Measurements from ENCODE around the gene CCDC68.

The CCDC68 gene

DNA sequence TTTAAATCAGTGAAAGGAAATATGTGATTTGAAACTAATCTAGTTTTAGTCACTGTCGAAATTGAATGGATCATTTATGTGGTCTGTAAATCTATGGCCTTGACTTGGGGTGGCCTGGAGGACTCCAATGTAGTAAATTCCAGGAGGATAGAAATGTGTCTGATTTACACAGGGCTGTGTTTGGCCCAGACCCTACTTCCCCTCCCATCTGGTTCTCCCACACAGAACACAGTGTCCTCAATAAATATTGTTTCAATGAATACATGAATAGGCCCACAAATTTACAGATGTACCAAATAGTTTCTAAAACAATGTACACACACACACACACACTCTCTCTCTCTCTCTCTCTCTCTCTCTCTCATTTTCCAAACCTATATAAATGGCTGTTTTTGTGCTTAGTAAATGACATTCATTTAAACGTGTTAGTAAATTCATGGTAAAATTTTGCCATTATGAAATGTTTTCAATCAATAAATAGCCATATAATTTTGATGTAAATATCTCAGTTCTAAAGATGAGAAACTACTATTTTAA is 1.9 kb downstream of the CCDC68 start:
- Histone ChIP-seq H3K4me1 (ENCODE audit: control insufficient read depth, insufficient read depth, low read length) (no peaks in the 10 kb centered on the region), H3K4me3 (ENCODE audit: low read length) (no peak overlapping the region), H3K27me3 (ENCODE audit: control insufficient read depth, insufficient read depth, low read length) (no peaks in the 10 kb centered on the region), H3K9ac (ENCODE audit: low read length) (no peak overlapping the region), H3K27ac (ENCODE audit: low read depth, low read length) (no peak overlapping the region), H3K36me3 (ENCODE audit: control insufficient read depth, insufficient read depth, low read length) (no peaks in the 10 kb centered on the region)

GRCh38 chr18:54956506-54956905 is 2.8 kb downstream of the CCDC68 start:
- Histone ChIP-seq H3K27ac (ENCODE audit: low read depth, low read length) (no peak overlapping the region), H3K4me3 (ENCODE audit: low read length) (no peak overlapping the region), H3K4me1 (ENCODE audit: control insufficient read depth, insufficient read depth, low read length) (no peaks in the 10 kb centered on the region), H3K9ac (ENCODE audit: low read length) (no peak overlapping the region), H3K36me3 (ENCODE audit: control insufficient read depth, insufficient read depth, low read length) (no peaks in the 10 kb centered on the region), H3K27me3 (ENCODE audit: control insufficient read depth, insufficient read depth, low read length) (no peaks in the 10 kb centered on the region)

DNA sequence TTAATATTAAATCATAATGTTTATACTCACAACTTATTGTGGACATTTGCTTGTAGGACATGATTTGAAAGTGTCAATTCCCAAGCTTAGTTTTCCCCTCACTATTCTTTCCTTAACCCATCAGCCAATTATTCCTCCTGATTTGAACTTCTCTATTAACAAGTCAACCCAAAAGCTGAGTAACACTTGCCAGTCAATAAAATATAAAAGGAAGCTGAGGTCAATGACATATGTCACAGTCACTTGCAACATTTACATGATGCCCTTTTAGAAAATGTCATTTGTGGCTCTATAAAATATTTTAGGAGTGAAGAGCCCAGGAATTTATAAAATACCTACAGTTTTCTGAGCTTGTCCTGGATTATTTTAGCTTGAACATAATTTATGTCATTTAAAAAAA is 7.2 kb downstream of the CCDC68 start:
- Histone ChIP-seq H3K4me3 (ENCODE audit: low read length) (no peak overlapping the region), H3K9ac (ENCODE audit: low read length) (no peak overlapping the region)

GRCh38 chr18:54950221-54950620 is 9.0 kb downstream of the CCDC68 start:
- Histone ChIP-seq H3K36me3 (ENCODE audit: control insufficient read depth, insufficient read depth, low read length) (no peaks in the 10 kb centered on the region), H3K4me1 (ENCODE audit: control insufficient read depth, insufficient read depth, low read length) (no peaks in the 10 kb centered on the region), H3K27ac (ENCODE audit: low read depth, low read length) (no peak overlapping the region), H3K4me3 (ENCODE audit: low read length) (no peak overlapping the region), H3K9ac (ENCODE audit: low read length) (no peak overlapping the region), H3K27me3 (ENCODE audit: control insufficient read depth, insufficient read depth, low read length) (no peaks in the 10 kb centered on the region)

More for the DNA sequence above, 7.2 kb downstream of the CCDC68 start:
- no peaks in the 10 kb centered on the region for H3K27me3 ChIP-seq (ENCODE audit: control insufficient read depth, insufficient read depth, low read length)
- no peaks in the 10 kb centered on the region for H3K4me1 ChIP-seq (ENCODE audit: control insufficient read depth, insufficient read depth, low read length)
- H3K36me3 ChIP-seq (ENCODE audit: control insufficient read depth, insufficient read depth, low read length) = no peaks in the 10 kb centered on the region
- H3K27ac ChIP-seq (ENCODE audit: low read depth, low read length) = no peak overlapping the region

DNA sequence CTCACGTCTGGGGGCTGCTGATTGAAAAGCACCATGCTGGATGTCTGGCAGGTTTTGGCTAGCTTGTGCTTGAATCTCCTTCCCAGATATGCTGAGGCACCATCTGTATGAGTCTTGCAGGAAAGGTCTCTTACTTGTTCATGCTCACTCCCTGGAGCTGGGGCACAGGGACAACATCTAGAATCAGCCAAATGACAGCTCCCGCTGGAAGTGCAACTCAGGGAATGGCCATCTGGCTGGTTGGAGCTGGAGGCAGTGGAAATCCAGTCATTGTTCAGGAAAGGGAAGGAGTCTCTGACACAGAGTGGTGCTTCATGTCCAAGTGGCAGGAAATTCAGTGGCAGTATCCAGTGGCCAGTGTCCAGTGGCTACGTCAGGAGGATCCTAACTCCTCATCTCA is 9.7 kb downstream of the CCDC68 start:
- Histone ChIP-seq H3K9ac (ENCODE audit: low read length) (no peak overlapping the region), H3K36me3 (ENCODE audit: control insufficient read depth, insufficient read depth, low read length) (no peaks in the 10 kb centered on the region), H3K4me3 (ENCODE audit: low read length) (no peak overlapping the region), H3K27ac (ENCODE audit: low read depth, low read length) (no peak overlapping the region), H3K4me1 (ENCODE audit: control insufficient read depth, insufficient read depth, low read length) (no peaks in the 10 kb centered on the region), H3K27me3 (ENCODE audit: control insufficient read depth, insufficient read depth, low read length) (no peaks in the 10 kb centered on the region)

DNA sequence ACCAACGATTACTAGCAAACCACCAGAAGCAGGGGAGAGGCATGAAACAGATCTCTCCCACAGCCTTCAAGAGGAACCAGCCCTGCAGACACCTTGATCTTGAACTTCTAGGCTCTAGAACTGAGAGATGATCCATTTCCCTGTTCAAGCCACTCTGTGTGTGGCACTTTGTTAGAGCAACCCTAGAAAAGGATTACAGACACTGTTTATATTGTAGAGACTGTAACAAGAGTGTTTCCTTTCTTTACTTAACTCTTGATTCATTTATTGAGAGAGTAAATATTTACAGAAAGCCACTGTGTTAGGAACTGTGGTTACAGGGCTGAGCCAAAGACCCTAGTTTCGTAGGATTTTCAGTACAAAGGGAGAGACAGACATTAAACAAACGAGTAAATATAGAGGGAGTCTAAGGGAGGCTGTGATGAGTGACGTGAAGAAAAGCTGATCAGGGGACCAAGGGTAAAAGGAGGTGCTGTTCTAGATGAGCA is 10.9 kb downstream of the CCDC68 start:
- H3K27ac ChIP-seq (ENCODE audit: low read depth, low read length) = no peak overlapping the region
- H3K4me1 ChIP-seq (ENCODE audit: control insufficient read depth, insufficient read depth, low read length) = no peaks in the 10 kb centered on the region
- no peak overlapping the region for H3K4me3 ChIP-seq (ENCODE audit: low read length)
- no peaks in the 10 kb centered on the region for H3K36me3 ChIP-seq (ENCODE audit: control insufficient read depth, insufficient read depth, low read length)
- no peaks in the 10 kb centered on the region for H3K27me3 ChIP-seq (ENCODE audit: control insufficient read depth, insufficient read depth, low read length)
- H3K9ac ChIP-seq (ENCODE audit: low read length) = no peak overlapping the region

DNA sequence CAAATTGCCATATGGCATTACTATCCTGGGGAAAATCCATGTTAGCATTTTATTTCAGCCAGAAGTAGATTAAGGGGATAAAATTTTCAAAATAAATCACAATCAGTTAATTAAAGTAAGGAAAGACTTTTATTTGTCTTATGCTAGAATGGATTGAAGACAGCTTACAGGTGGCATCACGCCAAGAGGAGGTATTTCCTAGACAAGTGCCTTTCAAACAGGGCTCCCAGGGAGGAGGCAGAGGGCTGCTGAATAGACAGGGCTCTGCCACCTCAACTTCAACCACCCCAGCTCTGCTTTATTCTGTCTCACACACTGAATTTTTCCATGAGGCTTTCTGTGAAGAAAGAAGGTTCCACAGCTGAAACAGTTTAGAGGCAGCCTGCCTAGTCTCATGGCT is 12.2 kb downstream of the CCDC68 start:
- Histone ChIP-seq H3K36me3 (ENCODE audit: control insufficient read depth, insufficient read depth, low read length) (no peaks in the 10 kb centered on the region), H3K27ac (ENCODE audit: low read depth, low read length) (no peak overlapping the region), H3K9ac (ENCODE audit: low read length) (no peak overlapping the region), H3K4me1 (ENCODE audit: control insufficient read depth, insufficient read depth, low read length) (no peaks in the 10 kb centered on the region), H3K4me3 (ENCODE audit: low read length) (no peak overlapping the region), H3K27me3 (ENCODE audit: control insufficient read depth, insufficient read depth, low read length) (no peaks in the 10 kb centered on the region)

- Histone ChIP-seq H3K27me3 (ENCODE audit: control insufficient read depth, insufficient read depth, low read length) (no peaks in the 10 kb centered on the region), H3K9ac (ENCODE audit: low read length) (no peak overlapping the region), H3K36me3 (ENCODE audit: control insufficient read depth, insufficient read depth, low read length) (no peaks in the 10 kb centered on the region), H3K4me1 (ENCODE audit: control insufficient read depth, insufficient read depth, low read length) (no peaks in the 10 kb centered on the region), H3K27ac (ENCODE audit: low read depth, low read length) (no peak overlapping the region), H3K4me3 (ENCODE audit: low read length) (peak overlapping the region; percentile 38)
Observed at GRCh38 chr18:54946149-54946581, 13.1 kb downstream of the CCDC68 start.

DNA sequence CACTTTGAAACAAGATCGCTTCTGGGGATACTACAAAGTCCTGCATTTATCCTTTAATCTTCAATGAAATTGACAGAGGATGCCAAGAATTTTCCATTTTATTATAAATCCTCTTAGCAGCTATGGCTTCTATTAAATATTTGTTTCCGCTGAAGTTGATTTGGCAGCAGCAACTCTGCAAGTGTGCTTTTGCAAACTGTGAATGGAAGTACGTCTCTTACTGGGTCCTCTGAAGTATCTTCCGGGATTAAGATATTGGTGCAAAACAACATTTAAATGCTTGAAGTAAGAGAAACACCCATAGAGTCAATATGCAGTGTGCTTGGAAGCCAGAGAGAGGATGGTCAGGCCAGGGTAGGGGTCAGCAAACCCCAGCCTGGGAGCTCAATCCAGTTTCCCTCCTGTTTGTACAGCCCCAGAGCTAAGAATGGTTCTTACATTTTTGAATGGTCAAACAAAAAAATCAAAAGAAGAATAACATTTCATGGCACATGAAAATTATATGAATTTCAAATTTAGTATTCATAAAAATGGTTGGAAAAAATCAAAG is 13.6 kb downstream of the CCDC68 start:
- Histone ChIP-seq H3K36me3 (ENCODE audit: control insufficient read depth, insufficient read depth, low read length) (no peaks in the 10 kb centered on the region), H3K4me3 (ENCODE audit: low read length) (no peak overlapping the region), H3K27me3 (ENCODE audit: control insufficient read depth, insufficient read depth, low read length) (no peaks in the 10 kb centered on the region), H3K9ac (ENCODE audit: low read length) (no peak overlapping the region), H3K27ac (ENCODE audit: low read depth, low read length) (no peak overlapping the region), H3K4me1 (ENCODE audit: control insufficient read depth, insufficient read depth, low read length) (no peaks in the 10 kb centered on the region)

DNA sequence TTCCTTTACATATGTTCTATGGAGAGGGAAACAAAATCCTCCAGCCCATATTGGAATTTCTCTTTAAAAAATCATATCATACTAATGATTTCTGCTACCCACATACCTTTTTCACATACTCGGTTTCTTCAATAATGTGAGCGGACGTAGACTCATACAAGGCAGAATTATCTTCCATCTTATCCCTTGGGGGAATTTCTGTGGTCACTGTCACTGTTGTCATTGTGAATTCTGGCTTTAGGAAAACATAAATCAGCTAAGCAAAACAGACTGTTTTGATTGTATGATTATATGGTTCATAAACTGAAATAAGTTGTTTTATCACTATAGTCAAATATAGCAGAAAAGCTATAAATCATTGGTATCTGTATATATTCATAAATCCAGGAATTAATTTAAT is 16.7 kb downstream of the CCDC68 start:
- Histone ChIP-seq H3K4me3 (ENCODE audit: low read length) (no peak overlapping the region), H3K9ac (ENCODE audit: low read length) (no peak overlapping the region), H3K27me3 (ENCODE audit: control insufficient read depth, insufficient read depth, low read length) (no peaks in the 10 kb centered on the region), H3K36me3 (ENCODE audit: control insufficient read depth, insufficient read depth, low read length) (peaks cover 2% of the 10 kb centered on the region), H3K4me1 (ENCODE audit: control insufficient read depth, insufficient read depth, low read length) (no peaks in the 10 kb centered on the region), H3K27ac (ENCODE audit: low read depth, low read length) (no peak overlapping the region)

- Histone ChIP-seq H3K36me3 (ENCODE audit: control insufficient read depth, insufficient read depth, low read length) (peaks cover 2% of the 10 kb centered on the region), H3K9ac (ENCODE audit: low read length) (no peak overlapping the region), H3K4me1 (ENCODE audit: control insufficient read depth, insufficient read depth, low read length) (no peaks in the 10 kb centered on the region), H3K4me3 (ENCODE audit: low read length) (no peak overlapping the region), H3K27ac (ENCODE audit: low read depth, low read length) (no peak overlapping the region), H3K27me3 (ENCODE audit: control insufficient read depth, insufficient read depth, low read length) (no peaks in the 10 kb centered on the region)
Observed at GRCh38 chr18:54942144-54942543, 17.1 kb downstream of the CCDC68 start.

DNA sequence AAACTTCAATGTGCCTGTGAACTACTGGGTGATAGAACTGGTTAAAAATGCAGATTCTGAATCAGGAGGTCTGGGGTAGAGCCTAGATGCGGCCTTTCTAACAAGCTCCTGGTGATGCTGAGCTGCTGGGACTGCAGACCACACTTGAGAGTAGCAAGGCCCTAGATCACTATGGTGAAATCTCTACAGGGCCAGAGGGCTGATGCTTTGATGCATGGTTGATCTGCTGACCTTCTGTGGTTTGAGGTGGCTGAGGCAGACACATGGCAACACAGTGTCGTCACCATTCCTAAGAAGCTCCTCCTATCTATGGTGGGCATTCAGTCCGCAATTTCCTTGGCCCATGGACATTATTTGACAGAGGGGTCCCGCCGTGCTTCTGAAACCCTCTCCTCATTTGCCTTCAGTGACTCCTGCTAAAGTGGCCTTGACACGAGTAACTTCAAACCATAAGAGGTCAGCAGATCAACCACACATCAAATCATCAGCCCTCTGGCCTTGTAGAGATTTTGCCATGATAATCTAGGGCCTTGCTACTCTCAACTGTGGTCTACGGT is 19.8 kb downstream of the CCDC68 start:
- H3K4me1 ChIP-seq (ENCODE audit: control insufficient read depth, insufficient read depth, low read length) = no peaks in the 10 kb centered on the region
- no peak overlapping the region for H3K9ac ChIP-seq (ENCODE audit: low read length)
- H3K27ac ChIP-seq (ENCODE audit: low read depth, low read length) = no peak overlapping the region
- peaks cover 2% of the 10 kb centered on the region for H3K36me3 ChIP-seq (ENCODE audit: control insufficient read depth, insufficient read depth, low read length)
- no peaks in the 10 kb centered on the region for H3K27me3 ChIP-seq (ENCODE audit: control insufficient read depth, insufficient read depth, low read length)
- H3K4me3 ChIP-seq (ENCODE audit: low read length) = no peak overlapping the region

- no peak overlapping the region for H3K27ac ChIP-seq (ENCODE audit: low read depth, low read length)
- no peak overlapping the region for H3K9ac ChIP-seq (ENCODE audit: low read length)
- peaks cover 2% of the 10 kb centered on the region for H3K36me3 ChIP-seq (ENCODE audit: control insufficient read depth, insufficient read depth, low read length)
- no peak overlapping the region for H3K4me3 ChIP-seq (ENCODE audit: low read length)
- no peaks in the 10 kb centered on the region for H3K27me3 ChIP-seq (ENCODE audit: control insufficient read depth, insufficient read depth, low read length)
- H3K4me1 ChIP-seq (ENCODE audit: control insufficient read depth, insufficient read depth, low read length) = no peaks in the 10 kb centered on the region
Observed at GRCh38 chr18:54938506-54938905, 20.8 kb downstream of the CCDC68 start.

Data from rectal smooth muscle tissue (tissue), 1 donor.